Kidney (tissue), 14 donors: ENCODE data around the gene ACTR10. TPM values are rescaled to one million over a fixed set of nuclear protein-coding genes. Genes with fewer than 3 reads are reported as not detected.

Experiments
- DNase-seq, 5 donors: peaks; one replicate each; pipeline ENCODE4 v3.0.0-alpha.2; 2013 to 2020
- FAIRE-seq: peaks from 2 replicates; lab custom pipeline; 2012; peaks lifted over from hg19 to GRCh38; lab: Jason Lieb, UNC
- H3K27ac ChIP-seq, 2 donors: one replicate each; pipeline ENCODE4 v1.7.0; 2013; ENCODE audit warnings: low read depth in 2 of 2, low read length in 2 of 2, inconsistent platforms in 1 of 2
- H3K27me3 ChIP-seq: one replicate; pipeline ENCODE4 v1.7.1; 2013; ENCODE audit warnings: low read length, inconsistent platforms; ENCODE audit not compliant: control insufficient read depth, insufficient read depth
- H3K36me3 ChIP-seq, 3 donors: one replicate each; pipeline versions ENCODE4 v1.7.0 to v1.7.1; 2013; ENCODE audit warnings: low read length in 3 of 3, control low read depth in 1 of 3, inconsistent platforms in 1 of 3; ENCODE audit not compliant: insufficient read depth in 3 of 3, control insufficient read depth in 2 of 3
- H3K4me1 ChIP-seq, 3 donors: one replicate each; pipeline versions ENCODE4 v1.7.0 to v1.7.1; 2013; ENCODE audit warnings: low read length in 3 of 3, inconsistent platforms in 1 of 3, low read depth in 1 of 3; ENCODE audit not compliant: control insufficient read depth in 2 of 3, insufficient read depth in 2 of 3
- H3K4me3 ChIP-seq, 3 donors: one replicate each; pipeline versions ENCODE4 v1.7.0 to v1.8.1; 2013; ENCODE audit warnings: low read length in 3 of 3, control low read depth in 1 of 3, inconsistent platforms in 1 of 3
- H3K9ac ChIP-seq, 3 donors: one replicate each; pipeline versions ENCODE4 v1.7.0 to v1.7.1; 2013; ENCODE audit warnings: low read length in 3 of 3, control low read depth in 1 of 3, inconsistent platforms in 1 of 3
- H3K9me3 ChIP-seq, 3 donors: one replicate each; pipeline versions ENCODE4 v1.7.0 to v1.7.1; 2013; ENCODE audit warnings: low read length in 3 of 3, control low read depth in 1 of 3, inconsistent platforms in 1 of 3; ENCODE audit not compliant: control insufficient read depth in 2 of 3, insufficient read depth in 1 of 3
- CTCF ChIP-seq: IDR thresholded peaks from 3 replicates; pipeline ENCODE4 v1.5.1; 2012; ENCODE audit warnings: mild to moderate bottlenecking, moderate library complexity, borderline replicate concordance; ENCODE audit not compliant: insufficient read depth; ENCODE audit errors: extremely low read depth
- intact Hi-C: fragments of 100-400 bp; cut with DNase I; formaldehyde crosslinking; loops from one replicate; pipeline ENCODE4 v1.11.1; 2022
- polyA plus RNA-seq: library from polyadenylated mRNA; stranded (reverse); fragments of 350-450 nt; fragmentation: Illumina TruSeq; extraction: RNeasy Lipid Tissue Mini Kit (QIAGEN cat#74804); gene quantifications from one replicate; pipeline ENCODE4 v1.2.3, GENCODE V29; 2014; ENCODE audit warnings: low read depth, low replicate concordance; ENCODE audit not compliant: insufficient read depth
- total RNA-seq: library from RNA; stranded (reverse); fragmentation: NEBNext Ultra II Directional; extraction: Animal tissue kit (Norgen Biotek cat#: 25700); gene quantifications from one replicate; pipeline ENCODE4 v1.2.1, GENCODE V29; 2021
- donor health status: control.
- donor health status: control.
- donor health status: control.
- donor health status: control.
- donor health status: control.
- donor health status: DM: yes; HTN: yes; CAD: no.
- donor health status: Normal renal cell carcinoma (clear cell type).

Gene ACTR10
- total and polyA plus RNA-seq, 2 donors from 2014 or later = 68.1 to 96.6 TPM

- peak overlapping the region in 1 of 3 donors; percentile 14 for H3K4me3 ChIP-seq
- no peaks in the 10 kb centered on the region for H3K27me3 ChIP-seq
- H3K27ac ChIP-seq = peak overlapping the region in 1 of 2 donors; percentile 12
- intact Hi-C loops = no loop called here
- TF ChIP-seq CTCF = no peak
- no peaks in the 10 kb centered on the region for H3K9me3 ChIP-seq
- H3K4me1 ChIP-seq = peaks cover 0 to 2% (median 0%) of the 10 kb centered on the region in 3 donors
- no peaks in the 10 kb centered on the region for H3K36me3 ChIP-seq
- DNase-seq (peak; percentile 48 to 85 (median 69)), FAIRE-seq (peak; percentile 3)
- no peak overlapping the region for H3K9ac ChIP-seq
These were observed 28.9 kb upstream of the ACTR10 start for GRCh38 chr14:58171090-58171489.

GRCh38 chr14:58177125-58177524, 22.8 kb upstream of the ACTR10 start:
- H3K9ac ChIP-seq = no peak overlapping the region
- no peaks in the 10 kb centered on the region for H3K27me3 ChIP-seq
- no peak overlapping the region for H3K4me3 ChIP-seq
- H3K36me3 ChIP-seq = no peaks in the 10 kb centered on the region
- DNase-seq = no peak
- H3K27ac ChIP-seq = no peak overlapping the region
- no peak for FAIRE-seq
- no peaks in the 10 kb centered on the region for H3K4me1 ChIP-seq
- no peak for TF ChIP-seq CTCF
- no peaks in the 10 kb centered on the region for H3K9me3 ChIP-seq
- intact Hi-C loops = no loop called here

- Histone ChIP-seq H3K36me3 (no peaks in the 10 kb centered on the region), H3K4me3 (no peak overlapping the region), H3K27ac (no peak overlapping the region), H3K27me3 (no peaks in the 10 kb centered on the region), H3K9ac (no peak overlapping the region), H3K9me3 (no peaks in the 10 kb centered on the region), H3K4me1 (no peaks in the 10 kb centered on the region)
- FAIRE-seq = no peak
- DNase-seq = no peak
- TF ChIP-seq CTCF = no peak
- intact Hi-C loops = no loop called here
These were observed 10.8 kb upstream of the ACTR10 start for GRCh38 chr14:58189176-58189575.
